Activated naive CD4-positive, alpha-beta T cell (primary cell): ENCODE measurements around the gene LEMD2.

Experiments
- DNase-seq, 4 experiments: peaks; one replicate each; lab custom pipeline; 2025; lab: John Stamatoyannopoulos, UW

The LEMD2 gene

DNA sequence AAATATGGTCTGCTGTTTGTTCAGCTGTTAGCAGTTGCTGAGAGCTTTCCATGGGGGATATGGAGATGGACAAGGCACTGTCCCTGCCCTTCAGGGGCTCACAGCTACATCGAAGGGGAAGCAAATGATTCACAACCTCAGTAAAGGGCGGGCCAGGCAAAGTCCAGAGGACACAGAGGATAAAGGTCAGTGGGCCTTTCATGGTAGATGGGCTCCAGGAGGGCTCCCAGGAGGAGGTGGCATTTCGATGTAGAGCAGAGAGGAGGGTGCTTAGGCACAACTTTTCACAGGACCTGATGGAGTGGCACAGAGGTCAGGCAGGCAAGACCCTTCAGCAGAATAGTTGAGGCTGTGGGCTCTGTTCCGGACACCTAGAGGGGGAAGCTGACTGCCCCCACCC lies 30.1 kb upstream of the LEMD2 start:
- no peak for DNase-seq

DNA sequence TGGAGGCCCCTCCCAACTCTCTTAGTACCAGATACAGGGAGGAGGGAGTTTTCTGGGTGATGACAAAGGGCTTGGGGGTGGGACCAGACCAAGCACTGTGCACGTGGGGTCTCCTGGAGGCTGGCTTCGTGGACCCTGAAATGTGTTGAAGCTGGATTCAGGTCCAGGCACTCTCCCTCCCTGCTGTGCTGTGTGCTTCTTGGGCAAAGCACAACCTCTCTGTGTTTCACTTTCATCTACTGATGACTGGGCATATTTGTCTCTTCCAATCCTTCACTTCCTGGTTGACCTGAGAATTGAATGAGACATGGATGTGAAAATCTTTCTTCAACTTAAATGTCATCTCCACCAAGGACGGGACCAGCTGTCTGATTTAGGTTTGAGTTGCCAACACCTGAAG lies 29.4 kb upstream of the LEMD2 start:
- no peak for DNase-seq

DNA sequence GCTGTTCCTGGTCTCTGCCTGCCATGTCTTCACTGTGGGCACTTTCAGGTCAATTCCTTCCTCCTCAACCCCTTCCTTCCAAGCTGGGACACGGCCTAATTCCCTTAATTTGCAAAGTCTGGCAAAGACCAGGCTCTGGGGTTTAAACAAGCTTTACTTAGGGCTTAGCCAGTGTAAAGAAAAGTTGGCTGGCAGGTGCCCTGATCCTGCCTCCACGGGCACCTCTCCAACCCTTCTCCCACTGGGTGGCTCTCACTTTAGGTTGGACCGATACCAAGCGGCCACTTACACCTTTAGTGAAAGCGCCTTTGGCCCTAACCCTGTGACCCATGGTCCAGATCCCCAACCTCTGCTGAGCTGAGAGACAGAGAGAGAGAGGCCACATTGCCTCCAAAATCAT lies 28.6 kb upstream of the LEMD2 start:
- no peak for DNase-seq

DNA sequence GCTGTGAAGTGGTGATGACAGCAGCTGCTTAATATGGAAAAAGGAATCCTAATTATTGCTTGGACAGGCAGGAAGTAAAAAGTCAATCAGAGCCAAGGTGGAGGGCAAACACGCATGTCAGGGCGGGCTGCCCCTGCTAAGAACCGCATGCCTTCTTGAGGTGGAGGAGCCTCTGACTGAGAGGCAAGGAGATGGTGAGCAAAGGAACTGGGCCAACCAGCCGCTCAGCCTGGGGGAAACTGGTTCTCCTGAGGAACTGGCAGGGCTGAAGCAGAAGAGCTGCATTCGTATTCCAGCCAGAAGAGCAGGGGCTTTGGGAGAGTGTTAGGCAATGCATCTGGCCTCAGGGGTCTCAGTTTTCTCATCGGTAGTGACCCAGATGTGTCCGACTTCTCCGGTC lies 28.0 kb upstream of the LEMD2 start:
- DNase-seq: no peak

DNA sequence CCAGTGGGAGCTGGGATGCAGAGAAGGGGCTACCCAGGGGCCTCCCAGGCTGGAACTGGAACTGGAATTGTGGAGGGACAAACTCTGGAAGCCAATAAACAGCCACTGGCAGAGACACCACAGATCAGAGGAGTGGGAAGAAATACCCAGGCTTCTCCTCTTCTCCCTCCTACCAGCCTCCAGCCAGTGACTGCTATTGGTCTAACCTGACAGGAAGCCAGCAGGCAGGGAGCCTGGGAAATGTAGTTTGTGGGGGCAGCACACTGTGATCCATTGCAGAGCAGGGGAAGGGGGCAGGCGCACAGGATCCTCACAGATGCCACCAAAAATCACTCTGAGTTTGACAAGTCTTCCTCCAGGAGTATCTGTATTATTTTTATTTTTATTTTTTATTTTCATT lies 26.9 kb upstream of the LEMD2 start:
- DNase-seq: no peak

DNA sequence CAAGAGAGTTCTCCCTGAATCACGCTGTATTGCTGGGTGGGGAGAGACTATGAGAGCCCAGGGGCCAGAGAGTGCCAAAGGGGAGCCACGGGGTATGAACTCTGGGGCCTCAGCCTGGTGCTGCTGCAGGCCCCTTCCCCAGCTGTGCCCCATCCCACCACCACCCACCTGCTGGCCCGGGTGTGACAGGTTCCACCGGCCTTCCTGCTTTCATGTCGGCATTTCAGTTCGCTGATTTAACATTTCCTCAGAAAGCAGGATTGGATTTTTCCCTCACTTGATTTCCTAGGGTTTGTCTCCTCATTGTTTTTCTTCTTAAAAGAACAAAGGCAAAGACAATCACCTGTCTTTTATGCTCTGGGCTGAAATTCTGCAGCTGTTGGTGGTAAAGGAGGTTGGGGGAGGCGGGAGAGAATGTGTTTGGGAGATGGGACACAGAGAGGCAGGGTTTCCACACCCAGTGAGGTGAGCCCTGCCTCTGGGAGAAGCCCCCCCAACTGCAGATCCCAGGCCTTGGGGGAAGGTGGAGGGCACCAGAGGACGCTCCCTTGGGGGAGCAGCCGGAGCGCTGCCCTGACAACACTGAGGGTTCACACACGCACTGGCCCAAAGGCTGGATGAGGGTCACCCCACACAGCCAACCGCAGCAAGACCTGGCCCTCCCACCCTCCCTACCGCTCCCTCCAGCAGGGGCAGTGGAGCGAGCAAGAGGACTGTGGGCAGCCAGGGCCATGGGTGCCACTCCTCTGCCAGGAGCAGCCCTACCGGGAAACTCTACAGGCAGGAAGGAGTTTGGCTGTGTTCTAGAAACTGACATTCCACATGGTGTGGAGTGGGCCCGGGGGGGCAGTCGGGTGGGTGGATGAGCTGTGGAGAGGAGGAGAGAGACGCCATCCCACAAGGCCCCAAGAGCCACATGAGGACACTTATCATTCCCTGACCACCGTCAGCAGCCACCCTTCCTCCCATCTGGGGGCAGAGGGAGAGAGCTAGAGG lies 25.4 kb upstream of the LEMD2 start:
- no peak for DNase-seq

DNA sequence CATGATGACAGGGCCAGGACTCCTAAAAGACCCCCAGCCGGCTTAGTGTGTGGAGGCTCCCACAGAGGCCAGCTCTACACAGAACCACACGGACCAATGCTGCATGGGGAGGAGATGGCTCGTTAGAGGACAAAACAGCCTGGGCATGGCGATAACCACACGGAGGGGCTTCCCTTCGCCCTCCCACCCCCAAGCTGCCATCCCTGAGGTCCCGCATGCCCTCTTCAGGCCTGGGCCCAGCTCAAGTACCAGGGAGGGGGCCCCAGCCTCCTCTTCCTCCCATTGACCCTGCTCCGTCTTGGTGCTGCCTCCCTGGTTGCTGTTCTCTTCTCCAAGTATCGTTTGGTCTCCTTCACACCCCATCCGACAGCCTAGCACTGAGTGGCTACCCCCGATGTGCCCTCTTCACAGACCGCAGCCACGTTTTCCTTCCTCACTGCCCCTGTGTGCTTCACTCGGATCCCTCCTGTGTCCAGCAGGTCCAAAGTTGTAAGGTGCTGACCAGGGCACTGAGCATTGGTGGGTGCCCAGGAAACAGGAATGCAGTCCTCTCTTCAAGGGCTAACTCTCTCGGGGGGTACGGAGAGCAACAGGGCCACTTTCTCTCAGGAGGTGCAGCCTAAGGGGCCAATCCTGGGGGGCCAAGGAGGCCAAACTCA lies 24.4 kb upstream of the LEMD2 start:
- DNase-seq: no peak

DNA sequence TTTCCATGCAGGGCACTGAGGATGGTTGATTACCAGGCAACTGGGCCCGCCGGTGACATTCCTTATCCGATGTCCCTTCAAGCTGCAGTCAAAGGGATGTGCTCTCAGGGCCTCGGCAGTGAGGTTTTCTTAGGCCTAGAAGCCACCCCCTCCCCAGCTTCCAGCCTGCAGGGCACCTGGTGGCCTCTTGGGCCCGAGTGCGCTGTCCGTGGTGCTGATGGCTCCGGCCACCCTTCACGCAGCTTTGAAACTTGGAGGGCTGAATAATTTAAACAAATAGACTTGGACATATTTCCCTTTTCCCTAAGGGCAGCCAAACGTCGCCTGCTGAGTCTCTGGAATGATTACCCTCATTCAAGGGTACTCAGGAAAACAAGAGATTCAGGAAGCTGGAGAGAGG lies 23.7 kb upstream of the LEMD2 start:
- DNase-seq: peak in 1 of 4 experiments; percentile 16

DNA sequence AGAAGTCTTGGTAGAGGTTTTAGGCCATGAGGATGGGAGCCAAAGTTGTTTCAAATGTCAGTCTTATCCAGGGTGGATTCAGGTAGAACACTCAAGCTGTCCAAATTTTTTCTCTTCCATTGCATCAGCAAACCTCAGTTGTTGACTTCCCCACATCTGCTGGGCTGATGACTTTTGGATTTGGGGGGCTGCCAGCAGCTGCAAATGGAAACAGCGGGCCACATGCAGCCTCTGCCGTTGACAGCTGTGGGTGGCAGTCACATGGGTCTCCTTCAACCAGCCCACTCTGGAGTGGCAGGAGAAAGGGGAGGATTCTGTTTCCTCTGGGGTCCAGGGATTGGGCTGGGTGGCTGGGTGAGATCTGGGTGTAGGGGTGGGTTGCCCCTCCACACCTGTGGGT lies 20.7 kb upstream of the LEMD2 start:
- no peak for DNase-seq

DNA sequence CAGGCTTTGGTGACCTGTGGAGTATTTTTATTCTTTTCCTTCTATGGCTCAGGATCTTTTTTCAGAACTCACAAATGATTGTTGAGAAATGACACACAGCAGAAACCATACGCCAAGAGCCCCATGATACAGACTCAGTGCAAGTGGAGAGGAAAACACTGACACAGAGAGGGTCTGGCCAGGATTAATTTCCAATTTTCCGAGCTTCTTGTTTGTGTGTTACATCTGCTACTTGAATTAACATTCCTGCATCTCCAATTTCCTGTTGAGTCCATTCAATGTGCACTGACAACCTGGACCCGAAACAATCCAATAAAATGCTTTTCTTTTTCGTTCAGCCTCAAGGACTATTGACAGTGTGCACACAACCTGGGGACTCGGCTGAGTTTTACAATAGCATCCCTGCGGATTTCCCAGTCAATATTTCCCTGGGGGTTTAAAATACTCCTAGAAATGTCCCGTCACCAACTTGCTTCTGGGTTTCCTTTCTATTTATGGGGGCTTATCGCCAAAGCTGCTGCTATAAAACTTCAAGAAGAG lies 19.8 kb upstream of the LEMD2 start:
- DNase-seq: no peak

DNA sequence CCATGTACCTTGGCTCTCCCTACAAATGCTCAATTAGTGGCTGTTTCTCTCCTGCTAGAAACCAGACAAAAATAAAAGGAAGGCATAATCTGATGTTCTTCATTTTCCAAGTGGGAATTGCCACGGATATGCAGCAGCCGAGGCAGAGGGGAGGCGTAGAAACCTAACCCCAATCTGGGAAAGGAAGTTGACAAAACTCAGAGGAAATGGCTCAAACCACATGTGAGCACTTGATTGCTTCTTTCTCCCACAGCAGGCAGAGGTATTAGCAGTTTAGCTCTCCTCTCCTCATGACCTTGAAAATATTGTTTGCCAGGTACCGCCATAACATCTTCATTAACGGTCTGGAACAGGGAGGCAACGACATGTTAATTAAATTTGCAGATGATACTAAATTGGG lies 18.7 kb upstream of the LEMD2 start:
- no peak for DNase-seq

DNA sequence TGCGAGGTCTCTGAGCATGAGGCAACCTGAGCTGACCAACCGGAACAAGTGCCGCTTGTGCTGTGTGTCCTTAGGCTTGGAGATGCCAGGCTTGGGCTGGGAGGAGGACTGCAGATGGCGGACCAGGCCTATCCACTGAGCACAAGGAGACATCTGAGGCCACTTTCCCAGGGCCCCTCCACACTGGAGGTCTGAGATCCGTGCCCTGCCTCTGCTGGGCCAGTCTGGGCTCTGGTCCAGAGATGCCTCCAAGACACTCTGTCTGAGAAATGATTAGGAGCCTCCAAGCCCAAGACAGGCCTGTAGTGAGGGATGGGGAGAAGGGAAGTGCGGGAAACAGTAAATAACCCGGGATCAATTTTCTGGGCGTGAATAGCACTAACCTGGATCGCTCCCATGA lies 17.9 kb upstream of the LEMD2 start:
- DNase-seq: no peak

DNA sequence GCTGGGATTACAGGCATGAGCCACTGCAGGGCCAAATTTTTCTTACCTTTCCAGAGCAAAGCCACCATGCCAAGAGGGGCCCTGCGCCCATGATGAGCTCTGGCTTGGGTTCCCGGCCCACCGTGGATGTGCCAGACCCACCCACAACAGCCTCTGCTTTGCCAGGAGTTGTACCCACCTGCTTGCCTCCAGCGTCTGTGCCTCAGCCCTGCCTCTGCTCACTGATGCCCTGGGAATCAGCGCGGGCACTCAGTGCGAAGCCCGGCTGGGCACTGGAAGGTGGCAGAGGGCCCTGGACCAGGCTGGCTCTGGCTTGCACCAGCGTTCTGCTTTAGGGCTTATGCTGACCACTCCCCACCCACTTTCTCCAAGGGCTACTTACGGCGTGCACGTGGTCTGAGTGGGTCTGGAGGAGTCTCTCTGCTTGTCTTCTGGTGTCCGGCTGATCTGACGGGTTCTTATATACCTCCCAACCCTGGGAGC lies 14.7 kb upstream of the LEMD2 start, which contains the start of gene MLN:
MLN (minus strand) TSS at position 433 of the 483 bp plus-strand sequence. CDS start 2,840 bp downstream, outside the sequence.
- no peak for DNase-seq

DNA sequence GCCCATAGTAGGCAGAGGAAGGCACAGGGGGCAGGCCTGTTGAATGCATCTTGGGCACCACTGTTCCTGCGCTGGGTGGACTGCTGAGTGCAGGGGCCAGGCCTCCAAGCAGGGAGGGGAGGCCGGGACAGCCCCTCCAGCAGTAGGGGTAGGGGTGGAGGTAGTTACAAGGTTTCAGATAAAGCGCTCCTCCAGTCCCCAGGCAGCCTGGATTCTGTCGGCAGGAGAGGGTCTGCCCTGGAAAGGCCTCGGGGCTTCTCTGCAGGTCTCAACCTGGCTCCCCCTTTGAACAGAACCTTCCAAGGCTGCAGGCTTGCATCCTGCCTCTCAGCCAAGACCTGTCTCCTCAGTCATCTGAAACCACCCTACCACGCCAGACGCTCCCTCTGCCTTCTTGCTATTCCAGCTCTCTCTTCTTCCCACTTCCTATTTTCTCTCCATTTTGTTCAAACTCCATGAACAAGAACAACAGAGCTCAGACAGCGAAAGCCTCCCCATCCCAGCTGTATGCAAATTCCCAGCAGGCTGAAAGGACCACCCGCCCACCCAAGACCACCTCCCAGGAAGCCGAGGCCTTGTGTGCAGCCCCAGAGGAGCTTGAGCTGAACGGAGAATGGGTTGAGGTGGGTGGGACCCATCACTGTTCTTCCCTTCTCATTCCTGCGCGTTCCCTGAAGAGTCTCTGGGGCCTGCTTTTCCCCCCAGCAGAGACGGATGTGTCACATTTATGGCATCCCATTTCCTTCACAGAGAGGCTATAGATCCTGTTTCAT lies 13.4 kb upstream of the LEMD2 start:
- no peak for DNase-seq

DNA sequence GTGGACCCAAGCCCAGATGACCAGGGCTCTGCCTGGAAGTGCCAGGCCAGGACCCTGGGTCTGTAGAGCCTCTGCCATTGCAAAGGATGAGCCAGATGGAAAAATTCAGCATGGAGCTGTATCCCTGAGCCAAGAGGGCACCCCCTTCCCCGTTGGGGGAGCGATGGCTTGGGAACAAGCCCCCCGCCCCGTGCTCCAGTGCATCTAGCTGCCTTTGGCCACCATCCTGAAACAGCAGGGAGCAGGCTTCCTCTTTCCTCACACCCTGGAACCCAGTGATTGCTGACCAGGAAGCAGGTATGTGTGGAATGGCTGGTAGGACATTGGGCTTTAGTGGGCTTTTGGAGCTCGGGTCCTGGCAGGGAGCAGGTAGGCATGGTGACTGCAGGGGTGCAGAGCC lies 12.7 kb upstream of the LEMD2 start:
- DNase-seq: no peak

DNA sequence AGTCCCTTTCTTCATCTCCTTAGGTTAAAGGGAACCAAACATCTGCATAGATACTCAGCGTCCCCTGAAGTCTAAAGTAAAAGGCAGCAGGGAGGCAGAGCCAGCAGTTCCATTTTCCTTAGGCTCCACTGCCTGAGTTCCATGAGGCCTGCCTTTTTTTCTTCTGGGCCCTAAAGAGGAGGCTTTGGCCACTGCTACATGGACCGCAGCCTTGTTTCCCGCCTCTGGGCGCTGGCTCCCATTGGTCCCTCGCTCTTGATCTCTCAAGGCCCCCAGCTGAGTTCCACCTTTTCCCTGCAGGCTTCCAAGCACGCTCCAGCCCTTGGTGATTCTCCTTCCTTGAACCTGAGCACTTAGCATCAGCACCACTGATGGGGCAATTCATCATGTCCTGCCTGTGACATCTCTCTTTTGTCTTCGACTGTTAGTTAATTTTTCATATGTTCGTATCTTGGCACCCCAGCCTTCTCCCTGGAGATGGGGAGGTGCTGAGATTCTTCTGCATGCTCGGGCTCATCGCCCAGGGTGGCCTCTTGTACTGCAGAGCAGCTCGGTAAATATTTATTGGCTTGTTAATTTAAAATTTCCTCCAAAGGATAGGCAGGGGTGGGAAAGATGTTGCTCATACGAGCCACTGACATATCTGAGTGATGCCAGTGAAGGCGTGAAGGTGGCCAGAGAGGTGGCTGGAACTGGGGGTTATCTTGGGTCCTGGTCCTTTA lies 11.5 kb upstream of the LEMD2 start:
- DNase-seq: no peak

DNA sequence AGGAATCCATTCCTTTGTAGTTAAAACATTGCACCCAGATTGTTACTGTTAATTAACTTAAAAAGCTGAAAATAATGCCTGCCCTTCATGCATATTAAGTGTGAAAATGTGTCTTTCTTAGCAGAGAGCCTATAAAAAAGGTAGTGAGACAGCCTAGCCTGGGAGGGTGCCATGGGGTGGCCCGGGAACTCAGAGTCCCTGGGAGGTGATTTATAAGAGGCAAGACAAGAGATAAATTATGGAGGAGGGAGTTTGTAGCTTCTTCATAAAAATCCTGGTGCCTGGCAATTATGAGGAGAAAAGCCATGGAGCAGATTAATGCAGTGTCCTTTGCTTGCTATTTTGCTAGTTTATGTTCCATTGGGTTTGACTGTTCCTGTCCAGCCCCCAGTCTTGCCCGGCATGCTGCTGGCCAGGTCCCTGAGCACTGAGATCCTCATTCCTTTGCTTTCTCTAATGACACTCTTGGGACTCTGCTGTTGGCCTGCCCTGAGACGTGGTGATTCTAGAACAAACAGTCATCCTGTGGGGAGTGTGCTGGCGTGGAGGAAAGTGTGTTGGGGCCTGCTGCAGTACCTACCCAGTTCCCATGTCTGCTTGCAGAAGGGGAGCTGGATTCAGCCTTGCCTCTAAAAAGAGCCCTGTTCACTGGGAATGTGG lies 10.7 kb upstream of the LEMD2 start:
- no peak for DNase-seq

DNA sequence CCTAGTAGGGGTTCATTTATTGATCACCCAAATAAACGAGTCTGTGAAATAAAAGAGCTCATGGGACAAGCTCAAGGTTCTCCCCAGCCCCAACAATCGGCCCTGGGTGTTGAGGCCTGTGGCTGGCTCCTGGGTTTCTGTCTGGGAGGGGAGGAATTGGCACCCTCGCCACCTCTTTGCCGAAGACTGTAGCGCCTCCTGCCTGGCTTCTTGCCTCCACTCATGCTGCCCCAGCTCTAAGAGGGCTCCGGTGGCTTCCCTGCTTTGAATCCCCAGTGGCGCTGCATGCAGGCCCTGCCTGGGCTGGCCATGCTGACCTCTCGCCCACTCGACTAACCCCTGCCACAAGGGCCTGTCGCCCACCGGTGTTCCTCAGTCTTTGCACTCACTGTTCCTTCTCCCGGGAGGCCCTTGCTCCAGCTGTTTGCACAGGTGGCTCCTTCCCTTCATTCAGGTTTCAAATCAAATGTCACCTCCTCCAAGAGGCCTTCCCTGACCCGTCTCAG lies 9.5 kb upstream of the LEMD2 start:
- DNase-seq: no peak

DNA sequence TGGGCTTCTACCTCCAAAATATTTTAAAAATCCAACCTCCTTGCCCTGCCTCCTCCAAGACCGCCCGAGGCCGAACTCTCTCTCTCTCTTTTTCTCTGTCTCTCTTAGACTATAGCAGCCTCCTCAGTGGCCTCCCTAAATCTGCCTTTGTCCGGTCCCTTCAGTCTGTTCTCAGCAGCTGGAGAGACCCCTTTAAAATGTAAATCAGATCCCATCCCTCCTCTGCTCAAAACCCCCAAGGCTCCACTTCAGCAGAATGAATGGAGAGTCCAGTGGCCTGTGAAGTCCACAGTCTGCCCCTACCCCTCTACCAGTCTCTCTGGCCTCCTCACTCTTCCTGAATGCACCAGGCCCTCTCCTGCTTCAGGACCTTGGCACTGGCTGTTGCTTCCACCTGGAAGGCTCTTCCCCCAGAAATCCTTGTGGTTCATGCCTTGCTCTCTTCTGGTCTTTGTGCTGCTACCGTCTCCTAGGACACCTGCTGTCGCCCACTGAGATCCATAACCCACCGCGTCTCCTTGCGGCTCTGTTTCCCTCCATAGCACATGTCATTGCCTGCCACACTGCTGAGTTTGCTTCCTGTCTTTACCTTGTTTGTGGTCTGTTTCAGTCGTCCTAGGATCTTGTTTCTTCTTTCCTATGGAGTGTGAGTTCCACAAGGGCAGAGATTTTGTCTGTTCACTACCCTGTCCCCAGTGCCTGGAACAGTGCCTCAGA lies 8.9 kb upstream of the LEMD2 start:
- DNase-seq: no peak
